Ovary (tissue), 3 donors: ENCODE results near the gene GH2.

Experiments used
- EP300 ChIP-seq: sonication (generic); formaldehyde crosslinking; IDR thresholded peaks from one replicate; pipeline ENCODE4 v1.6.1; 2017; ENCODE audit warnings: antibody characterized with exemption
- POLR2A ChIP-seq: fragments of 450-650 bp; IDR thresholded peaks from one replicate; pipeline ENCODE4 v1.6.1; 2017; ENCODE audit warnings: antibody characterized with exemption, mild to moderate bottlenecking, moderate library complexity
- TF ChIP-seq, protein P1 (sequence below), 3 donors: fragments of 450-650 bp in 2 of 3; fragments of 200-600 bp in 1 of 3; IDR thresholded peaks; one replicate each; pipeline versions ENCODE4 v1.5.1 to v1.8.0; 2016 to 2022; ENCODE audit warnings: antibody characterized with exemption in 3 of 3, mild to moderate bottlenecking in 1 of 3
- donor health status: DM: no; HTN: no; CAD: no.

DNA sequence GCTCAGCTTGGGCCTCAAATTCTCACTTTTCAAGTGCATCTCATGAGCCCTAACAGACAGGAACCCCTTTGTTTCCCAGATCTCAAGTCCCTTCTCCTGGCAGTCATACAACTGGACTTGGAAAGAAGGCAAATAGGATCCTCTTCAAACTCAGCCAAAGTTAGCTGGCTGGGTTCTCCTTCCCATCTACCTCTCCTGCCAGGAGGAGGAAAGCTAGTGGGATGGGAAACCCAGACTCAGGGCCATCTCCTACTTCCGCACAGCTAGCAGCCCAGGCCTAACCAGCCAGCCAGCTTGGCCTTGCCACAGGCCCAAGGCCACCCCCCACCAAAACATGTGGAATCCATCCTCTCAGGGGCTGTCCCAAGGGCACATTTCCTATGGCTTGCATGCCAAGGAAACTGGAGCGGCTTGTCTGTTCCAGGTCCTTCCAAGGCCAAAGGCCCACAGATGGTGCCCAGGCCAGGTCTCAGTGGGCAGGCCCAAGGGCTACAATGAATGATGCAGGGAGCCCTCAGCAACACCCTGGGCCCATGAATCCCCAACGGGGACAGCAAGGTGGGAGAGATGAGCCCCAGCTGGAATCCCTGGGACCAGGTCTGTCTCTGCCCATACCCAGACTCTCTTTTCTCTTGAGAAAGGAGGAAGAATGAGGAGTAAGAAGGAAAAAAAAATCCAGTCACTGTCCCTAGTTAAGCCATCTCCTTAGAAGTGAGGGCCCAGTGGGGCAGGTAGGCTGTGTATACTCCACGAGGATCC lies 41.0 kb downstream of the GH2 start:
- TF ChIP-seq, protein P1, sequence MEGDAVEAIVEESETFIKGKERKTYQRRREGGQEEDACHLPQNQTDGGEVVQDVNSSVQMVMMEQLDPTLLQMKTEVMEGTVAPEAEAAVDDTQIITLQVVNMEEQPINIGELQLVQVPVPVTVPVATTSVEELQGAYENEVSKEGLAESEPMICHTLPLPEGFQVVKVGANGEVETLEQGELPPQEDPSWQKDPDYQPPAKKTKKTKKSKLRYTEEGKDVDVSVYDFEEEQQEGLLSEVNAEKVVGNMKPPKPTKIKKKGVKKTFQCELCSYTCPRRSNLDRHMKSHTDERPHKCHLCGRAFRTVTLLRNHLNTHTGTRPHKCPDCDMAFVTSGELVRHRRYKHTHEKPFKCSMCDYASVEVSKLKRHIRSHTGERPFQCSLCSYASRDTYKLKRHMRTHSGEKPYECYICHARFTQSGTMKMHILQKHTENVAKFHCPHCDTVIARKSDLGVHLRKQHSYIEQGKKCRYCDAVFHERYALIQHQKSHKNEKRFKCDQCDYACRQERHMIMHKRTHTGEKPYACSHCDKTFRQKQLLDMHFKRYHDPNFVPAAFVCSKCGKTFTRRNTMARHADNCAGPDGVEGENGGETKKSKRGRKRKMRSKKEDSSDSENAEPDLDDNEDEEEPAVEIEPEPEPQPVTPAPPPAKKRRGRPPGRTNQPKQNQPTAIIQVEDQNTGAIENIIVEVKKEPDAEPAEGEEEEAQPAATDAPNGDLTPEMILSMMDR (IDR thresholded peaks at IDR 0.05) = no peak
- TF ChIP-seq EP300 (no peak), POLR2A (no peak)
